Lower lobe of right lung (tissue), 2 donors: Measurements from ENCODE around the gene ST13. TPM values are rescaled to one million over a fixed set of nuclear protein-coding genes. Genes with fewer than 3 reads are reported as not detected.

Experiments
- ATAC-seq, 2 donors: fragments of 200-7000 bp; cut with Tn5 transposase; one replicate each; pipeline ENCODE4 v1.9.1; 2020 to 2022; ENCODE audit warnings: mild to moderate bottlenecking in 2 of 2, moderate library complexity in 2 of 2
- DNase-seq: peaks from one replicate; pipeline ENCODE4 v3.0.0-alpha.2; 2020
- H3K27ac ChIP-seq: fragments of 200-600 bp; one replicate; pipeline ENCODE4 v1.8.0; 2022
- H3K27me3 ChIP-seq: fragments of 200-600 bp; one replicate; pipeline ENCODE4 v1.8.0; 2022; ENCODE audit warnings: low read depth
- H3K36me3 ChIP-seq: fragments of 200-600 bp; one replicate; pipeline ENCODE4 v1.8.0; 2022; ENCODE audit warnings: mild to moderate bottlenecking
- H3K4me1 ChIP-seq: fragments of 200-600 bp; one replicate; pipeline ENCODE4 v1.8.0; 2022
- H3K4me3 ChIP-seq: fragments of 200-600 bp; one replicate; pipeline ENCODE4 v1.8.0; 2022; ENCODE audit warnings: mild to moderate bottlenecking
- H3K9me3 ChIP-seq: fragments of 200-600 bp; one replicate; pipeline ENCODE4 v1.8.0; 2022
- intact Hi-C: fragments of 100-400 bp; cut with DNase I; formaldehyde crosslinking; loops from one replicate; pipeline ENCODE4 v1.11.0; 2022
- total RNA-seq: library from RNA; stranded (reverse); fragmentation: NEBNext Ultra II Directional; extraction: Animal tissue kit (Norgen Biotek cat#: 25700); gene quantifications from one replicate; pipeline ENCODE4 v1.2.1, GENCODE V29; 2021
- TF ChIP-seq, protein P1 (sequence below): fragments of 200-600 bp; IDR thresholded peaks from one replicate; pipeline ENCODE4 v1.8.0; 2022; ENCODE audit warnings: antibody characterized with exemption, mild to moderate bottlenecking
- donor health status: DM: no; HTN: yes; CAD: no; lungs with severe emphysema.

ST13 gene
- total RNA-seq, 1 donor from 2014 or later, result 237 TPM

DNA sequence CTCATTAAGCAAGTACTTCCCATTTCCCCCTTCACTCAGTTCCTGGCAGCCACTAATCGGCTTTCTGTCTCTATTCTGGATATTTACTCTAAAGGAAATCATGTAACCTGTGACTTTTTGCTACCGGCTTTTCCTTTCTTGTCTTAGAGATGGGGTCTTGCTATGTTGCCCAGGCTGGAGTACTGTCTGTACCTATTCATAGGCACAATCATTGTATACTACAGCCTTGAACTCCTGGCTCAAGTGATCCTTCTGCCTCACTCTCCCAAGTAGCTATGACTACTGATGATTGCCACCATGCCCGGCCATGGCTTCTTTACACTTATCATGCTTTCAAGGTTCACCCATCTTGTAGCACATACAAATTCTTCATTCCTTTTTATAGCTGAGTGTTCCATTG, 49.7 kb downstream of the ST13 start:
- H3K27me3 ChIP-seq, result no peaks in the 10 kb centered on the region
- no peak for DNase-seq
- ATAC-seq, result no peak
- TF ChIP-seq, protein P1, sequence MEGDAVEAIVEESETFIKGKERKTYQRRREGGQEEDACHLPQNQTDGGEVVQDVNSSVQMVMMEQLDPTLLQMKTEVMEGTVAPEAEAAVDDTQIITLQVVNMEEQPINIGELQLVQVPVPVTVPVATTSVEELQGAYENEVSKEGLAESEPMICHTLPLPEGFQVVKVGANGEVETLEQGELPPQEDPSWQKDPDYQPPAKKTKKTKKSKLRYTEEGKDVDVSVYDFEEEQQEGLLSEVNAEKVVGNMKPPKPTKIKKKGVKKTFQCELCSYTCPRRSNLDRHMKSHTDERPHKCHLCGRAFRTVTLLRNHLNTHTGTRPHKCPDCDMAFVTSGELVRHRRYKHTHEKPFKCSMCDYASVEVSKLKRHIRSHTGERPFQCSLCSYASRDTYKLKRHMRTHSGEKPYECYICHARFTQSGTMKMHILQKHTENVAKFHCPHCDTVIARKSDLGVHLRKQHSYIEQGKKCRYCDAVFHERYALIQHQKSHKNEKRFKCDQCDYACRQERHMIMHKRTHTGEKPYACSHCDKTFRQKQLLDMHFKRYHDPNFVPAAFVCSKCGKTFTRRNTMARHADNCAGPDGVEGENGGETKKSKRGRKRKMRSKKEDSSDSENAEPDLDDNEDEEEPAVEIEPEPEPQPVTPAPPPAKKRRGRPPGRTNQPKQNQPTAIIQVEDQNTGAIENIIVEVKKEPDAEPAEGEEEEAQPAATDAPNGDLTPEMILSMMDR, result no peak
- H3K4me1 ChIP-seq, result peaks cover 8% of the 10 kb centered on the region
- H3K36me3 ChIP-seq, result no peaks in the 10 kb centered on the region
- H3K9me3 ChIP-seq, result no peaks in the 10 kb centered on the region
- H3K27ac ChIP-seq, result no peak overlapping the region
- intact Hi-C loops, result no loop called here
- no peak overlapping the region for H3K4me3 ChIP-seq

DNA sequence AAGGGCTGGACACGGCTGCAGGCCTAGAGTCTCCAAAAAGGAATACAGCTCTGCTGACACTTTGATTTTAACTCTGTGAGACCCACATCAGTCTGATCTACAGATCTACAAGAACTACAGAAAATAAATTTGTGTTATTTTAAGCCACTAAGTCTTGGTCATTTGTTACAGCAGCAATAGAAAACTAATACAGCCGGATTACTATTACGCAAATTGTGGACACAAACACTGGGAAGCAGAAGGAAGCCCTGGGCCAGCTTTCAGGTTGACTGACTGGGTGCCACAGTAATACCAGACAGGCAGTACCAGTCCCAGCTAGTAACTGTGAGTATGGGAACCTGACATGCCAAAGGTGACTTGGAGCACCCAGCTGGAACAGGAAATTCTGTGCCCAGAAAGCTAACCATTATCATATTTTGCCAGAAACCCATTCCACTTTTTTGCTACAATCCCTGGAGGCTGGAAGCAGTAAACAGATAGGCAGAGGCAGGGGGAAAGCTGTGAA, 50.7 kb downstream of the ST13 start:
- intact Hi-C loops, result no loop called here
- Histone ChIP-seq H3K27me3 (no peaks in the 10 kb centered on the region), H3K36me3 (no peaks in the 10 kb centered on the region), H3K4me3 (no peak overlapping the region), H3K4me1 (peaks cover 8% of the 10 kb centered on the region), H3K9me3 (no peaks in the 10 kb centered on the region), H3K27ac (no peak overlapping the region)
- no peak for DNase-seq
- ATAC-seq, result no peak
- TF ChIP-seq, protein P1, result no peak

DNA sequence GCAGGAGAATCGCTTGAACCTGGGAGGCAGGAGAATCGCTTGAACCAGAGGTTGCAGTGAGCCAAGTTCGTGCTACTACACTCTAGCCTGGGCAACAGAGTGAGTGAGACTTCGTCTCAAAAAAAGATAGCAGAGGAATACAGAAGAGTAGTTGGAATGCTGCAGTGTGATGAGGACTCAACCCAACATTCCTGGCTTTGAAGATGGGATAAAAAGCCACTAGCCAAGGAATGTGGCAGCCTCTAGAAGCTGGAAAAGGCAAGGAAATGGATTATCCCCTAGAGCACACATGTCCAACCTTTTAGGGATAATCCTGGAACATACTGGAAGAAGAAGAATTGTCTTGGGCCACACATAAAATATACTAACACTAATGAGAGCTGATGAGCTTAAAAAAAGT, 51.2 kb downstream of the ST13 start:
- Histone ChIP-seq H3K27ac (no peak overlapping the region), H3K36me3 (no peaks in the 10 kb centered on the region), H3K4me1 (peaks cover 8% of the 10 kb centered on the region), H3K9me3 (no peaks in the 10 kb centered on the region), H3K27me3 (no peaks in the 10 kb centered on the region), H3K4me3 (no peak overlapping the region)
- TF ChIP-seq, protein P1, result no peak
- DNase-seq (no peak), ATAC-seq (no peak)
- intact Hi-C loops, result no loop called here

DNA sequence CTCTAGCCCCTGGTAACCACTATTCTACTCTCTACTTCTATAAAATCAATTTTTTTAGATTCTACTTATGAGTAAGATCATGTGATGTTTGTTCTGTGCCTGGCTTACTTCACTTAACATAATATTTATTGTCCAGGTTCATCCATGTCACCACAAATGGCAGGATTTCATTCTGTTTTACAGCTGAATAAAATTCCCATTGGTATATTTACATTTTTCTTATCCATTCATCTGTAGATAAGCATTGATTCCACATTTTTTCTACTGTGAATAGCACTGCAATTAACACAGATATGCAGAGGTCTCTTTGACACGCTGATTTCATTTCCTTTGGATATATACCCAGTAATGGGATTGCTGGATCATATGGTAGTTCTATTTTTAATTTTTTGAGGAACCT, 53.1 kb downstream of the ST13 start:
- ATAC-seq (no peak), DNase-seq (no peak)
- Histone ChIP-seq H3K27me3 (no peaks in the 10 kb centered on the region), H3K9me3 (no peaks in the 10 kb centered on the region), H3K36me3 (no peaks in the 10 kb centered on the region), H3K4me1 (no peaks in the 10 kb centered on the region), H3K4me3 (no peak overlapping the region), H3K27ac (no peak overlapping the region)
- TF ChIP-seq, protein P1, result no peak
- intact Hi-C loops, result no loop called here

DNA sequence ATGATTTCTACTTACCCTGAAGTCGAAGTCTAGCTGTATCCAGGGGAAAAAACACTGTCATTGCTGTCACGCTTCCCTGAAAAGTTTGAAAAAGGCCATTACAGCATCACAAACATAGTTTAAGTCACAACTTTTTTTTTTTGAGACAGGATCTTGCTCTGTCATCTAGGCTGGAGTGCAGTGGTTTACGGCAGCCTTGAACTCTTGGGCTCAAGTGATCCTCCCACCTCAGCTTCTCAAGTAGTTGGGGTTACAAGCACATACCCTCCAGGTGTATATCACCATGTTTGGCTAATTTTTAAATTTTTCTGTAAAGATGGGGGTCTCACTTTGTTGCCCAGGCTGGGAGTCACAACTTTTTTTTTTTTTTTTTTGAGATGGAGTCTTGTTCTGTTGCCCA, 57.4 kb downstream of the ST13 start:
- Histone ChIP-seq H3K36me3 (peaks cover 14% of the 10 kb centered on the region), H3K27me3 (no peaks in the 10 kb centered on the region), H3K27ac (no peak overlapping the region), H3K4me3 (no peak overlapping the region), H3K9me3 (no peaks in the 10 kb centered on the region), H3K4me1 (no peaks in the 10 kb centered on the region)
- intact Hi-C loops, result no loop called here
- DNase-seq (no peak), ATAC-seq (no peak)
- TF ChIP-seq, protein P1, result no peak

DNA sequence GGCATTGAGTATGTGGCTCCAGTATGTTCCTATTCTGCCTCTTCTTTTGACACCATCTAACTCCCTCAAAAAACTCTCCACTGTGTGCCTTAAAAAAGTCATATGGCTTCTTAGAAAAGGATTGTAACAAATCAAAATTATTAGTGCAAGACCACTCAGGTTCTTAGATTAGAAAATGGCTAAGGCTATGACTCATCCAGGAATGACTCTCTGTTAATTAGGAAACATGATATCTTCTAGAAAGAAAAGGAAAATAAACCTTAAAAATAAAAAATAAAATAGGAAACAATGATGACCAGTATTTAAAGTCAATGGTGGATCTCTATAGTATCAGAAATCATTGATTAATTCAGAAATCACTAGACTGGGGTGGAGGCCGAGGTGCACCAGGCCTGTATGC, 59.0 kb downstream of the ST13 start:
- DNase-seq, result no peak
- TF ChIP-seq, protein P1, result no peak
- Histone ChIP-seq H3K4me1 (no peaks in the 10 kb centered on the region), H3K9me3 (no peaks in the 10 kb centered on the region), H3K27me3 (no peaks in the 10 kb centered on the region), H3K36me3 (peaks cover 23% of the 10 kb centered on the region), H3K27ac (no peak overlapping the region), H3K4me3 (no peak overlapping the region)
- ATAC-seq, result no peak
- intact Hi-C loops, result no loop called here
